Measurements from ENCODE around the gene GRIN1.

GRIN1 gene

DNA sequence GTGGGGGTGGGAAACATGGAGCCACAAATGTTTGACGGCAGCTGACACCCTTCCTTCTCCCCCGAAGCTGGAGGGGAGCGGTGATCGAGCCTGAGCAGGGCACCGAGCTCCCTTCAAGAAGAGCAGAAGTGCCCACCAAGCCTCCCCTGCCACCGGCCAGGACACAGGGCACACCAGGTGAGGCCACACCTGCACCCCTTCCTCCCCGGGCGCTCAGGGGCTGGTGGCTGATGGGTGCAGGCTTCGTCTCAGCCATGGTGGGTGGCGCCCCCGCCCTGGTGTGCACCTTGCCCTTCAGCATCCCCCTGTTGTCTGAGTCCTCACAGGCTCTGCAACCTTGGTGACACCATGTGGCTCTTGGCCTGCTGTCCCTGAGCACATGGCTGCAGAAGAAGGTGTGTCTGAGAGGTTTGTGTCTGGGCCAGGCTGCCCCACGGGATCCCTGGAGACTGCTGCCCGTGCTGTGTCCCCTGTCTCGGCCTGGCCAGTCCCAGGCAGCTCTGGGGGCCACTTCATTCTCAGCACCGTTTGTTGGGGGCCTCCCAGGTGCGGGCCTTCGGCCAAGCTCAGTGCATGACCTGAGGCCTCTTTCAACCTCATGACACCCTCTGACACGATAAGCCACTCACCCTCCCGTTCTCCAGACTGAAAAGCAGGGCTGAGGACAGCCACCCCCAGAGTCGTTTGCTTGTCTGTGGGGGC lies 41.0 kb upstream of the GRIN1 start:
- no peak overlapping the region for H3K4me3 ChIP-seq (ENCODE audit: low read depth in 1 of 2, low read length in 1 of 2)
- H3K4me1 ChIP-seq (ENCODE audit: control insufficient read depth in 1 of 2, insufficient read depth in 1 of 2, low read depth in 1 of 2, low read length in 1 of 2), result no peaks in the 10 kb centered on the region
- H3K27ac ChIP-seq, result no peak overlapping the region
- no peaks in the 10 kb centered on the region for H3K9me3 ChIP-seq
- TF ChIP-seq, protein P1, sequence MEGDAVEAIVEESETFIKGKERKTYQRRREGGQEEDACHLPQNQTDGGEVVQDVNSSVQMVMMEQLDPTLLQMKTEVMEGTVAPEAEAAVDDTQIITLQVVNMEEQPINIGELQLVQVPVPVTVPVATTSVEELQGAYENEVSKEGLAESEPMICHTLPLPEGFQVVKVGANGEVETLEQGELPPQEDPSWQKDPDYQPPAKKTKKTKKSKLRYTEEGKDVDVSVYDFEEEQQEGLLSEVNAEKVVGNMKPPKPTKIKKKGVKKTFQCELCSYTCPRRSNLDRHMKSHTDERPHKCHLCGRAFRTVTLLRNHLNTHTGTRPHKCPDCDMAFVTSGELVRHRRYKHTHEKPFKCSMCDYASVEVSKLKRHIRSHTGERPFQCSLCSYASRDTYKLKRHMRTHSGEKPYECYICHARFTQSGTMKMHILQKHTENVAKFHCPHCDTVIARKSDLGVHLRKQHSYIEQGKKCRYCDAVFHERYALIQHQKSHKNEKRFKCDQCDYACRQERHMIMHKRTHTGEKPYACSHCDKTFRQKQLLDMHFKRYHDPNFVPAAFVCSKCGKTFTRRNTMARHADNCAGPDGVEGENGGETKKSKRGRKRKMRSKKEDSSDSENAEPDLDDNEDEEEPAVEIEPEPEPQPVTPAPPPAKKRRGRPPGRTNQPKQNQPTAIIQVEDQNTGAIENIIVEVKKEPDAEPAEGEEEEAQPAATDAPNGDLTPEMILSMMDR (IDR thresholded peaks at IDR 0.05), result no peak
- no peaks in the 10 kb centered on the region for H3K27me3 ChIP-seq
- H3K36me3 ChIP-seq, result peaks cover 69% of the 10 kb centered on the region

DNA sequence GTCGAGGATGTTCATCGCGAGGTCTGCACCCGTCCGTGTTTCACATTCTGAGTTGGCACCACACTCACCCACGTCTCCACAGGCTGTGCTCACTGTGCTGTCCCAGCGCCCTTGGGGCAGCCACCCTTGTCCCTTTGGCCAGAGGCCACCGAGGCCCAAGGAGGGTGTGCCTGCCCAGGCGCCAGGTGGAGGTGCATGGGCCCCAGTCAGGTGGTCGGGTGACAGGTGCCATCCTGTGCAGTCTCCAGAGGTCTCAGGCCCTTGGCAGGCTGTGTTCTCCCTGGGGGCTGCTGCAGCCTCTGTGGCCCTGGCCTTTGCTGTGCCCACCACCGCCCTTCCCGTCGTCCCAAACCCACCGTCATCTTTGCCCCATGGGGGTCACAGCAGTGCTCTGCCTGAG lies 39.7 kb upstream of the GRIN1 start:
- no peak overlapping the region for H3K4me3 ChIP-seq (ENCODE audit: low read depth in 1 of 2, low read length in 1 of 2)
- no peaks in the 10 kb centered on the region for H3K27me3 ChIP-seq
- no peak overlapping the region for H3K27ac ChIP-seq
- TF ChIP-seq, protein P1 (IDR thresholded peaks at IDR 0.05), result no peak
- peaks cover 80% of the 10 kb centered on the region for H3K36me3 ChIP-seq
- H3K9me3 ChIP-seq, result no peaks in the 10 kb centered on the region
- H3K4me1 ChIP-seq (ENCODE audit: control insufficient read depth in 1 of 2, insufficient read depth in 1 of 2, low read depth in 1 of 2, low read length in 1 of 2), result no peaks in the 10 kb centered on the region

GRCh38 chr9:137103206-137103999 lies 35.6 kb upstream of the GRIN1 start:
- TF ChIP-seq, protein P1 (IDR thresholded peaks at IDR 0.05), result no peak
- Histone ChIP-seq H3K27me3 (no peaks in the 10 kb centered on the region), H3K4me1 (ENCODE audit: control insufficient read depth in 1 of 2, insufficient read depth in 1 of 2, low read depth in 1 of 2, low read length in 1 of 2) (no peaks in the 10 kb centered on the region), H3K9me3 (no peaks in the 10 kb centered on the region), H3K27ac (no peak overlapping the region), H3K4me3 (ENCODE audit: low read depth in 1 of 2, low read length in 1 of 2) (no peak overlapping the region), H3K36me3 (peaks cover 97% of the 10 kb centered on the region)

- H3K9me3 ChIP-seq, result no peaks in the 10 kb centered on the region
- TF ChIP-seq, protein P1 (IDR thresholded peaks at IDR 0.05), result no peak
- H3K4me3 ChIP-seq (ENCODE audit: low read depth in 1 of 2, low read length in 1 of 2), result no peak overlapping the region
- no peaks in the 10 kb centered on the region for H3K27me3 ChIP-seq
- H3K36me3 ChIP-seq, result peaks cover 99% of the 10 kb centered on the region
- H3K4me1 ChIP-seq (ENCODE audit: control insufficient read depth in 1 of 2, insufficient read depth in 1 of 2, low read depth in 1 of 2, low read length in 1 of 2), result no peaks in the 10 kb centered on the region
- no peak overlapping the region for H3K27ac ChIP-seq
These were observed 32.9 kb upstream of the GRIN1 start for GRCh38 chr9:137105814-137106661.

GRCh38 chr9:137106662-137107250 lies 32.2 kb upstream of the GRIN1 start:
- no peaks in the 10 kb centered on the region for H3K4me1 ChIP-seq (ENCODE audit: control insufficient read depth in 1 of 2, insufficient read depth in 1 of 2, low read depth in 1 of 2, low read length in 1 of 2)
- TF ChIP-seq, protein P1 (IDR thresholded peaks at IDR 0.05), result no peak
- no peaks in the 10 kb centered on the region for H3K9me3 ChIP-seq
- H3K27me3 ChIP-seq, result no peaks in the 10 kb centered on the region
- H3K4me3 ChIP-seq (ENCODE audit: low read depth in 1 of 2, low read length in 1 of 2), result no peak overlapping the region
- H3K27ac ChIP-seq, result no peak overlapping the region
- H3K36me3 ChIP-seq, result peaks cover 92% of the 10 kb centered on the region
